ENCODE results near the gene UIMC1. TPM values are rescaled to one million over a fixed set of nuclear protein-coding genes. Genes with fewer than 3 reads are reported as not detected.
"Not testable (repeated sequence)": the region's sequence is repeated elsewhere in the genome, so short reads cannot be mapped to it uniquely, and the experiment has no call there.

Gene UIMC1
- 57.0 and 70.6 TPM in 2 replicates for total RNA-seq

DNA sequence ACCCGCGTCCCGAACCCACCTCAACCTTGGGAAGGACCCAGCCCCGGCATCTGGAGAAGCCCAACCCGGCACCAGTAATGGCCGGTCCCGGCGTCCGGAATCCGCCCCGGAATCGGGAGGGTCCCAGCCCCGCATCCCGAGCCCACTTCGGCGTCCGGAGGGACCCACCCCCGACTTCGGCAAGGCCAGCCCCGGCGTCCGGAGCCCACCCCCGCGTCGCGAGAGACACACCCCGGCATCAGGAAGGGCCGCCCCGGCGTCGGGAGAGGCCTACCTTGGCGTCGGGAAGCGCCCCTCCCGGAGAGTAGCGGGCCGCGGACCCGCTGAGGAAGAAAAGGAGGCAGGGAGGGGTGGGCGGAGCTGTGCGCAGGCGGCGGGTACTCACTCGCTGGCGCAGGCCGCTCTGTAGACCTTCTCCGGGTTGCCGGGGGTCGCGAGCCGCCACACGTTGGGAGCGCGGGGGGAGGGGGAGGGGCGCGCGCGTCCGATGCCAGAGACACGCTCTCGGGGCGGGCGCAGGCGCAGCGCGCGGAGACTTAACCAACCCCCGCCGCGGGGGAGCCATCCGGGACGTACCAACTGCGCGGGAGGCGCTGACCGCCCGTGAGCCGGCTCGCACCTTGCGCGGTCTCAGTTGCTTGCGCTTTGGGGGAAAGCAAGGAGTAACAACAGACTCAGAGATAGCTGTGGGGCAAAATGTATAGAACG lies at the start of gene UIMC1:
UIMC1 (minus strand) TSS at position 515 of the 708 bp plus-strand sequence. CDS start 24,164 bp downstream, outside the sequence.
- H3K27ac Mint-ChIP-seq, result peak within 1 kb of the TSS; percentile 95
- peak; percentile 91 for DNase-seq (ENCODE audit: low spot score)
- H3K27me3 Mint-ChIP-seq (ENCODE audit: insufficient read depth), result no peaks in the 10 kb centered on the region
- peaks cover 11% of the 10 kb centered on the region for H3K36me3 Mint-ChIP-seq (ENCODE audit: low read depth)
- intact Hi-C loops (cut with micrococcal nuclease), result loop anchor here (1.0 to 10.0 kb wide), 5 partner anchors 16 to 588 kb away; partner anchors contain the start of genes MXD3, RNF44, TMED9 and TSPAN17
- no peaks in the 10 kb centered on the region for H3K9me3 Mint-ChIP-seq
- peaks cover 22% of the 10 kb centered on the region for H3K4me1 Mint-ChIP-seq (ENCODE audit: low read depth)
- peak within 1 kb of the TSS; percentile 96 for H3K4me3 Mint-ChIP-seq

- H3K4me3 Mint-ChIP-seq, result no peak overlapping the region
- H3K27me3 Mint-ChIP-seq (ENCODE audit: insufficient read depth), result no peaks in the 10 kb centered on the region
- intact Hi-C loops (cut with micrococcal nuclease), result no loop called here
- peaks cover 33% of the 10 kb centered on the region for H3K36me3 Mint-ChIP-seq (ENCODE audit: low read depth)
- no peaks in the 10 kb centered on the region for H3K4me1 Mint-ChIP-seq (ENCODE audit: low read depth)
- no peaks in the 10 kb centered on the region for H3K9me3 Mint-ChIP-seq
- no peak overlapping the region for H3K27ac Mint-ChIP-seq
- no peak for DNase-seq (ENCODE audit: low spot score)
Observed at GRCh38 chr5:177049285-177049684, 42.7 kb upstream of the UIMC1 start.

GRCh38 chr5:177048531-177048930 lies 42.0 kb upstream of the UIMC1 start:
- DNase-seq (ENCODE audit: low spot score); H3K27ac Mint-ChIP-seq; H3K4me1 Mint-ChIP-seq (ENCODE audit: low read depth); H3K4me3 Mint-ChIP-seq; H3K27me3 Mint-ChIP-seq (ENCODE audit: insufficient read depth); H3K9me3 Mint-ChIP-seq; intact Hi-C loops (cut with micrococcal nuclease): not testable (repeated sequence)
- peaks cover 37% of the 10 kb centered on the region for H3K36me3 Mint-ChIP-seq (ENCODE audit: low read depth)

- no peak overlapping the region for H3K4me3 Mint-ChIP-seq
- H3K36me3 Mint-ChIP-seq (ENCODE audit: low read depth), result peaks cover 37% of the 10 kb centered on the region
- H3K9me3 Mint-ChIP-seq, result no peaks in the 10 kb centered on the region
- intact Hi-C loops (cut with micrococcal nuclease), result no loop called here
- no peak for DNase-seq (ENCODE audit: low spot score)
- H3K27ac Mint-ChIP-seq, result no peak overlapping the region
- peaks cover 6% of the 10 kb centered on the region for H3K4me1 Mint-ChIP-seq (ENCODE audit: low read depth)
- no peaks in the 10 kb centered on the region for H3K27me3 Mint-ChIP-seq (ENCODE audit: insufficient read depth)
Observed at GRCh38 chr5:177045631-177046030, 39.1 kb upstream of the UIMC1 start.

GRCh38 chr5:177044641-177045040 lies 38.1 kb upstream of the UIMC1 start:
- intact Hi-C loops (cut with micrococcal nuclease), result no loop called here
- Mint-ChIP-seq H3K27ac (no peak overlapping the region), H3K4me3 (no peak overlapping the region), H3K9me3 (no peaks in the 10 kb centered on the region), H3K36me3 (ENCODE audit: low read depth) (peaks cover 33% of the 10 kb centered on the region), H3K27me3 (ENCODE audit: insufficient read depth) (no peaks in the 10 kb centered on the region), H3K4me1 (ENCODE audit: low read depth) (peaks cover 6% of the 10 kb centered on the region)
- no peak for DNase-seq (ENCODE audit: low spot score)

GRCh38 chr5:177043958-177044357 lies 37.4 kb upstream of the UIMC1 start:
- Mint-ChIP-seq H3K4me3 (no peak overlapping the region), H3K36me3 (ENCODE audit: low read depth) (peaks cover 31% of the 10 kb centered on the region), H3K4me1 (ENCODE audit: low read depth) (peaks cover 6% of the 10 kb centered on the region), H3K27me3 (ENCODE audit: insufficient read depth) (no peaks in the 10 kb centered on the region), H3K27ac (no peak overlapping the region), H3K9me3 (no peaks in the 10 kb centered on the region)
- intact Hi-C loops (cut with micrococcal nuclease), result no loop called here
- DNase-seq (ENCODE audit: low spot score), result no peak

DNA sequence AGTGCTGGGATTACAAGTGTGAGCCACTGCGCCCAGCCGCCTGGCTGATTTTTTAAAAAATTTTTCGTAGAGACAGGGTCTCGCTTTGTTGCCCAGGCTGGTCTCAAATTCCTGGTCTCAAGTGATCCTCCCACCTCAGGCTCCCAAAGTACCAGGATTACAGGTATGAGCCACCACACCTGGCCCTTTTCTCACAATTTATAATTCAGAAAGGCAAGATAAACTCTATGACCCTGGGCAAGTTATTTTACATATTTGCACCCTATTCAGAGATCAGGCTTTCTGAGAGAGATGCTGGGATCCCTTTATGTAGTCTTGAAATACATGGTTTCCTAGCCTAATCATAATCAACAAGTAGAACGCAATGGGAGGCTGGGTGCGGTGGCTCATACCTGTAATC lies 36.5 kb upstream of the UIMC1 start:
- intact Hi-C loops (cut with micrococcal nuclease), result no loop called here
- Mint-ChIP-seq H3K36me3 (ENCODE audit: low read depth) (peaks cover 31% of the 10 kb centered on the region), H3K9me3 (no peaks in the 10 kb centered on the region), H3K27ac (no peak overlapping the region), H3K4me3 (no peak overlapping the region), H3K4me1 (ENCODE audit: low read depth) (peaks cover 6% of the 10 kb centered on the region), H3K27me3 (ENCODE audit: insufficient read depth) (no peaks in the 10 kb centered on the region)
- DNase-seq (ENCODE audit: low spot score), result no peak

DNA sequence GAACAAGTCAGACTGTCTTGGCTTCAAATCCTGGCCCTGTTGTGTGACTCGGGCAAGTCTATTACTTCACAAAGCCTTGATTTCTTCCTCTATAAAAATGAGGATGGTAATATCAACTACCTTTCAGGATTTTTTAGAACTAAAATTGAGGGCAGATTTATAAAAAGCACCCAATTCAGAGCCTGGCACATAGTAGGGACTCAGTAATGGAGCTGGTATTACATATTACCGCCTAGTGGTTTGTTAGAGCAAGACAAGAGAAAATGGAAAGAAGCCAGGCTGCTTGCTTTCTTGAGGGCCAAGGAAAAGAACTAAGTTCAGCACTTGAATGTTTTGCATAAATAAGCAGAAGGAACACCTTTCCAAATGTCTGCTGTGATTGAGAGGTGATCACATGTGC lies 35.4 kb upstream of the UIMC1 start:
- Mint-ChIP-seq H3K27ac (no peak overlapping the region), H3K4me1 (ENCODE audit: low read depth) (peaks cover 6% of the 10 kb centered on the region), H3K36me3 (ENCODE audit: low read depth) (peaks cover 29% of the 10 kb centered on the region)

GRCh38 chr5:177040814-177041420 lies 34.3 kb upstream of the UIMC1 start:
- peaks cover 14% of the 10 kb centered on the region for H3K4me1 Mint-ChIP-seq (ENCODE audit: low read depth)
- H3K27ac Mint-ChIP-seq, result no peak overlapping the region
- no peaks in the 10 kb centered on the region for H3K27me3 Mint-ChIP-seq (ENCODE audit: insufficient read depth)
- intact Hi-C loops (cut with micrococcal nuclease), result no loop called here
- no peak overlapping the region for H3K4me3 Mint-ChIP-seq
- H3K9me3 Mint-ChIP-seq, result no peaks in the 10 kb centered on the region
- no peak for DNase-seq (ENCODE audit: low spot score)
- peaks cover 30% of the 10 kb centered on the region for H3K36me3 Mint-ChIP-seq (ENCODE audit: low read depth)

More for the DNA sequence above, 35.4 kb upstream of the UIMC1 start:
- Mint-ChIP-seq H3K4me3 (no peak overlapping the region), H3K27me3 (ENCODE audit: insufficient read depth) (no peaks in the 10 kb centered on the region), H3K9me3 (no peaks in the 10 kb centered on the region)
- intact Hi-C loops (cut with micrococcal nuclease), result no loop called here
- DNase-seq (ENCODE audit: low spot score), result no peak

- Mint-ChIP-seq H3K9me3 (no peaks in the 10 kb centered on the region), H3K27me3 (ENCODE audit: insufficient read depth) (no peaks in the 10 kb centered on the region), H3K4me1 (ENCODE audit: low read depth) (peaks cover 16% of the 10 kb centered on the region), H3K36me3 (ENCODE audit: low read depth) (peaks cover 21% of the 10 kb centered on the region), H3K4me3 (no peak overlapping the region), H3K27ac (no peak overlapping the region)
- DNase-seq (ENCODE audit: low spot score), result no peak
- intact Hi-C loops (cut with micrococcal nuclease), result no loop called here
Observed at GRCh38 chr5:177036921-177037320, 30.3 kb upstream of the UIMC1 start.

GRCh38 chr5:177036443-177036842 lies 29.9 kb upstream of the UIMC1 start:
- intact Hi-C loops (cut with micrococcal nuclease), result no loop called here
- no peaks in the 10 kb centered on the region for H3K9me3 Mint-ChIP-seq
- H3K27me3 Mint-ChIP-seq (ENCODE audit: insufficient read depth), result no peaks in the 10 kb centered on the region
- peaks cover 20% of the 10 kb centered on the region for H3K36me3 Mint-ChIP-seq (ENCODE audit: low read depth)
- H3K27ac Mint-ChIP-seq, result no peak overlapping the region
- no peak overlapping the region for H3K4me3 Mint-ChIP-seq
- peaks cover 15% of the 10 kb centered on the region for H3K4me1 Mint-ChIP-seq (ENCODE audit: low read depth)
- DNase-seq (ENCODE audit: low spot score), result no peak

GRCh38 chr5:177035976-177036375 lies 29.4 kb upstream of the UIMC1 start:
- no peaks in the 10 kb centered on the region for H3K9me3 Mint-ChIP-seq
- no peak overlapping the region for H3K27ac Mint-ChIP-seq
- no peak overlapping the region for H3K4me3 Mint-ChIP-seq
- intact Hi-C loops (cut with micrococcal nuclease), result no loop called here
- H3K36me3 Mint-ChIP-seq (ENCODE audit: low read depth), result peaks cover 19% of the 10 kb centered on the region
- H3K4me1 Mint-ChIP-seq (ENCODE audit: low read depth), result peaks cover 16% of the 10 kb centered on the region
- no peak for DNase-seq (ENCODE audit: low spot score)
- H3K27me3 Mint-ChIP-seq (ENCODE audit: insufficient read depth), result no peaks in the 10 kb centered on the region

GRCh38 chr5:177029498-177029897 lies 22.9 kb upstream of the UIMC1 start:
- H3K27me3 Mint-ChIP-seq (ENCODE audit: insufficient read depth), result no peaks in the 10 kb centered on the region
- no peak overlapping the region for H3K27ac Mint-ChIP-seq
- no peaks in the 10 kb centered on the region for H3K9me3 Mint-ChIP-seq
- H3K36me3 Mint-ChIP-seq (ENCODE audit: low read depth), result peaks cover 27% of the 10 kb centered on the region
- H3K4me1 Mint-ChIP-seq (ENCODE audit: low read depth), result peaks cover 18% of the 10 kb centered on the region
- H3K4me3 Mint-ChIP-seq, result no peak overlapping the region
- DNase-seq (ENCODE audit: low spot score), result no peak
- intact Hi-C loops (cut with micrococcal nuclease), result loop anchor here (10.0 kb wide), 1 partner anchor 1175 kb away; the partner anchor contains the start of gene HNRNPAB
